GM12892 (cell line): Measurements from ENCODE around the gene KIRREL2.

Source experiments
- POLR2A ChIP-seq: IDR thresholded peaks from 2 replicates; pipeline ENCODE4 v1.6.1; 2011; ENCODE audit warnings: low read depth, low read length, control low read depth
- POLR2AphosphoS5 ChIP-seq: IDR thresholded peaks from 2 replicates; pipeline ENCODE4 v1.6.1; 2011; ENCODE audit warnings: low read depth, low read length, control low read depth
- TAF1 ChIP-seq: IDR thresholded peaks from 2 replicates; pipeline ENCODE4 v1.6.1; 2011; ENCODE audit warnings: low read depth, mild to moderate bottlenecking, control low read depth, low read length, borderline replicate concordance

DNA sequence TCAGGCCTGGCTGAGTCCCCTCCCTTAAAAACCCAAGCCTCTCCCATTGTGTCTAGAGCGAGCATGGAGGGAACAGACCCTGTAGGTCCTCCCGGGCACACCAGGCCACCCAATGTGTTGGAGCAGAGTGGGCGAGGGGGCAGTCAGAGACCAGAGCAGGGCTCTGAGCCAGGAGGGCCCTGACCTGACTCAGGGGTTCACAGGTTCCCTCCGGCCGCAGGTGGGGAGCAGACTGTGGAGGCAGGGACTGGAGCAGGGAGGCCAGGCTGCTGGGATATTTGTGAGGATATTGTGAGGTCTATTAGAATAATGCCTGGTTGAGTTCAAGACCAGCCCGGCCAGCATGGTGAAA lies 52.9 kb downstream of the KIRREL2 start:
- TF ChIP-seq POLR2A (no peak), TAF1 (no peak), POLR2AphosphoS5 (no peak)
